Measurements from ENCODE around the gene DNAJC7. TPM values are rescaled to one million over a fixed set of nuclear protein-coding genes. Genes with fewer than 3 reads are reported as not detected.

Gene DNAJC7
- total RNA-seq, 1 donor from 2014 or later = 126 TPM

GRCh38 chr17:41988418-41988817, 28.8 kb downstream of the DNAJC7 start:
- H3K27me3 Mint-ChIP-seq (ENCODE audit: low read depth) = no peaks in the 10 kb centered on the region
- H3K27ac Mint-ChIP-seq (ENCODE audit: unreplicated experiment) = no peak overlapping the region
- no peaks in the 10 kb centered on the region for H3K9me3 Mint-ChIP-seq
- no peak for TF ChIP-seq CTCF (conservative IDR thresholded peaks at IDR 0.05)
- peaks cover 7% of the 10 kb centered on the region for H3K4me1 Mint-ChIP-seq
- no peak for DNase-seq (ENCODE audit: low read depth, low spot score)
- H3K4me3 Mint-ChIP-seq = no peak overlapping the region
- H3K36me3 Mint-ChIP-seq (ENCODE audit: low read depth) = peaks cover 12% of the 10 kb centered on the region

GRCh38 chr17:41987642-41988041, 29.6 kb downstream of the DNAJC7 start:
- H3K27me3 Mint-ChIP-seq (ENCODE audit: low read depth) = no peaks in the 10 kb centered on the region
- no peak overlapping the region for H3K4me3 Mint-ChIP-seq
- TF ChIP-seq CTCF (conservative IDR thresholded peaks at IDR 0.05) = no peak
- H3K9me3 Mint-ChIP-seq = no peaks in the 10 kb centered on the region
- no peak for DNase-seq (ENCODE audit: low read depth, low spot score)
- peaks cover 11% of the 10 kb centered on the region for H3K36me3 Mint-ChIP-seq (ENCODE audit: low read depth)
- H3K27ac Mint-ChIP-seq (ENCODE audit: unreplicated experiment) = no peak overlapping the region
- peaks cover 3% of the 10 kb centered on the region for H3K4me1 Mint-ChIP-seq

GRCh38 chr17:41986634-41987033, 30.6 kb downstream of the DNAJC7 start:
- Mint-ChIP-seq H3K27me3 (ENCODE audit: low read depth) (no peaks in the 10 kb centered on the region), H3K27ac (ENCODE audit: unreplicated experiment) (no peak overlapping the region), H3K4me3 (no peak overlapping the region), H3K9me3 (no peaks in the 10 kb centered on the region), H3K4me1 (no peaks in the 10 kb centered on the region), H3K36me3 (ENCODE audit: low read depth) (peaks cover 18% of the 10 kb centered on the region)
- TF ChIP-seq CTCF (conservative IDR thresholded peaks at IDR 0.05) = no peak
- no peak for DNase-seq (ENCODE audit: low read depth, low spot score)

GRCh38 chr17:41985919-41986318, 31.3 kb downstream of the DNAJC7 start:
- H3K27me3 Mint-ChIP-seq (ENCODE audit: low read depth) = no peaks in the 10 kb centered on the region
- no peak for DNase-seq (ENCODE audit: low read depth, low spot score)
- no peak for TF ChIP-seq CTCF (conservative IDR thresholded peaks at IDR 0.05)
- H3K36me3 Mint-ChIP-seq (ENCODE audit: low read depth) = peaks cover 19% of the 10 kb centered on the region
- no peaks in the 10 kb centered on the region for H3K9me3 Mint-ChIP-seq
- H3K27ac Mint-ChIP-seq (ENCODE audit: unreplicated experiment) = no peak overlapping the region
- no peak overlapping the region for H3K4me3 Mint-ChIP-seq
- H3K4me1 Mint-ChIP-seq = no peaks in the 10 kb centered on the region

- Mint-ChIP-seq H3K27me3 (ENCODE audit: low read depth) (no peaks in the 10 kb centered on the region), H3K4me3 (no peak overlapping the region), H3K9me3 (no peaks in the 10 kb centered on the region), H3K4me1 (no peaks in the 10 kb centered on the region), H3K36me3 (ENCODE audit: low read depth) (peaks cover 22% of the 10 kb centered on the region), H3K27ac (ENCODE audit: unreplicated experiment) (no peak overlapping the region)
- DNase-seq (ENCODE audit: low read depth, low spot score) = no peak
- no peak for TF ChIP-seq CTCF (conservative IDR thresholded peaks at IDR 0.05)
Observed at GRCh38 chr17:41984454-41984853, 32.8 kb downstream of the DNAJC7 start.
